ENCODE measurements around the gene PCTP.

Gene PCTP

GRCh38 chr17:55740511-55741355 is 10.1 kb upstream of the PCTP start:
- TF ChIP-seq SIN3A (IDR thresholded peaks at IDR 0.05; ENCODE audit: borderline replicate concordance, insufficient read depth, low read length) (no peak), POLR2AphosphoS5 (IDR thresholded peaks at IDR 0.05; ENCODE audit: low read depth, low read length) (no peak), FOXP2 (optimal IDR thresholded peaks at IDR 0.05; ENCODE audit: borderline replicate concordance, extremely low read depth, extremely low read length, insufficient read depth) (no peak), REST (IDR thresholded peaks at IDR 0.05; ENCODE audit: insufficient read depth in 1 of 2, low read depth in 2 of 2, low read length in 2 of 2) (no peak), TAF1 (IDR thresholded peaks at IDR 0.05; ENCODE audit: borderline replicate concordance, insufficient read depth, low read length) (no peak)

- TF ChIP-seq REST (IDR thresholded peaks at IDR 0.05; ENCODE audit: insufficient read depth in 1 of 2, low read depth in 2 of 2, low read length in 2 of 2) (no peak), TAF1 (IDR thresholded peaks at IDR 0.05; ENCODE audit: borderline replicate concordance, insufficient read depth, low read length) (no peak), POLR2AphosphoS5 (IDR thresholded peaks at IDR 0.05; ENCODE audit: low read depth, low read length) (no peak), SIN3A (IDR thresholded peaks at IDR 0.05; ENCODE audit: borderline replicate concordance, insufficient read depth, low read length) (no peak), FOXP2 (optimal IDR thresholded peaks at IDR 0.05; ENCODE audit: borderline replicate concordance, extremely low read depth, extremely low read length, insufficient read depth) (no peak)
Measured at GRCh38 chr17:55741356-55741700, 9.5 kb upstream of the PCTP start.

- TF ChIP-seq SIN3A (IDR thresholded peaks at IDR 0.05; ENCODE audit: borderline replicate concordance, insufficient read depth, low read length) (no peak), REST (IDR thresholded peaks at IDR 0.05; ENCODE audit: insufficient read depth in 1 of 2, low read depth in 2 of 2, low read length in 2 of 2) (no peak), POLR2AphosphoS5 (IDR thresholded peaks at IDR 0.05; ENCODE audit: low read depth, low read length) (no peak), TAF1 (IDR thresholded peaks at IDR 0.05; ENCODE audit: borderline replicate concordance, insufficient read depth, low read length) (no peak), FOXP2 (optimal IDR thresholded peaks at IDR 0.05; ENCODE audit: borderline replicate concordance, extremely low read depth, extremely low read length, insufficient read depth) (no peak)
Measured at GRCh38 chr17:55742272-55743102, 8.4 kb upstream of the PCTP start.

- no peak for TF ChIP-seq SIN3A (IDR thresholded peaks at IDR 0.05; ENCODE audit: borderline replicate concordance, insufficient read depth, low read length)
- no peak for TF ChIP-seq TAF1 (IDR thresholded peaks at IDR 0.05; ENCODE audit: borderline replicate concordance, insufficient read depth, low read length)
- no peak for TF ChIP-seq POLR2AphosphoS5 (IDR thresholded peaks at IDR 0.05; ENCODE audit: low read depth, low read length)
- TF ChIP-seq REST (IDR thresholded peaks at IDR 0.05; ENCODE audit: insufficient read depth in 1 of 2, low read depth in 2 of 2, low read length in 2 of 2): no peak
- TF ChIP-seq FOXP2 (optimal IDR thresholded peaks at IDR 0.05; ENCODE audit: borderline replicate concordance, extremely low read depth, extremely low read length, insufficient read depth): no peak
Measured at GRCh38 chr17:55743103-55743679, 7.7 kb upstream of the PCTP start.
